Measurements from ENCODE around the gene RUNX2. TPM values are rescaled to one million over a fixed set of nuclear protein-coding genes. Genes with fewer than 3 reads are reported as not detected.

Gene RUNX2
- total RNA-seq, 4 donors from 2014 or later = 1.4 to 40.4 (median 5.1) TPM

- H3K9me3 ChIP-seq = no peaks in the 10 kb centered on the region
- H3K4me3 ChIP-seq = no peak overlapping the region
- DNase-seq = no peak
- H3K27me3 ChIP-seq = no peaks in the 10 kb centered on the region
- no peaks in the 10 kb centered on the region for H3K36me3 ChIP-seq
- no peak for TF ChIP-seq POLR2A (IDR thresholded peaks at IDR 0.05)
- no peak for TF ChIP-seq CTCF (IDR thresholded peaks at IDR 0.05)
- H3K4me1 ChIP-seq = no peaks in the 10 kb centered on the region
- no peak overlapping the region for H3K27ac ChIP-seq
Observed at GRCh38 chr6:45647341-45648261, 319.5 kb downstream of the RUNX2 start.

- TF ChIP-seq POLR2A (IDR thresholded peaks at IDR 0.05) (no peak), CTCF (IDR thresholded peaks at IDR 0.05) (no peak)
Observed at GRCh38 chr6:45648262-45648620, 320.1 kb downstream of the RUNX2 start.

GRCh38 chr6:45650524-45651135 lies 322.5 kb downstream of the RUNX2 start:
- no peaks in the 10 kb centered on the region for H3K36me3 ChIP-seq
- no peak for TF ChIP-seq POLR2A (IDR thresholded peaks at IDR 0.05)
- TF ChIP-seq CTCF (IDR thresholded peaks at IDR 0.05) = no peak
- H3K27ac ChIP-seq = no peak overlapping the region
- no peak for DNase-seq
- H3K4me1 ChIP-seq = no peaks in the 10 kb centered on the region
- no peaks in the 10 kb centered on the region for H3K27me3 ChIP-seq
- H3K4me3 ChIP-seq = no peak overlapping the region
- no peaks in the 10 kb centered on the region for H3K9me3 ChIP-seq

More at GRCh38 chr6:45648262-45648620, 320.1 kb downstream of the RUNX2 start:
- DNase-seq = no peak
- no peaks in the 10 kb centered on the region for H3K27me3 ChIP-seq
- H3K4me3 ChIP-seq = no peak overlapping the region
- no peaks in the 10 kb centered on the region for H3K4me1 ChIP-seq
- H3K9me3 ChIP-seq = no peaks in the 10 kb centered on the region
- H3K27ac ChIP-seq = no peak overlapping the region
- no peaks in the 10 kb centered on the region for H3K36me3 ChIP-seq

- TF ChIP-seq CTCF (IDR thresholded peaks at IDR 0.05) (no peak), POLR2A (IDR thresholded peaks at IDR 0.05) (no peak)
- H3K27ac ChIP-seq = no peak overlapping the region
Observed at GRCh38 chr6:45651301-45651700, 323.2 kb downstream of the RUNX2 start.

GRCh38 chr6:45652416-45652815 lies 324.3 kb downstream of the RUNX2 start:
- no peak for DNase-seq
- H3K27me3 ChIP-seq = no peaks in the 10 kb centered on the region
- H3K4me3 ChIP-seq = no peak overlapping the region
- no peak overlapping the region for H3K27ac ChIP-seq
- H3K4me1 ChIP-seq = no peaks in the 10 kb centered on the region
- H3K36me3 ChIP-seq = no peaks in the 10 kb centered on the region
- H3K9me3 ChIP-seq = no peaks in the 10 kb centered on the region
- no peak for TF ChIP-seq CTCF (IDR thresholded peaks at IDR 0.05)
- no peak for TF ChIP-seq POLR2A (IDR thresholded peaks at IDR 0.05)

More at GRCh38 chr6:45651301-45651700, 323.2 kb downstream of the RUNX2 start:
- Histone ChIP-seq H3K36me3 (no peaks in the 10 kb centered on the region), H3K9me3 (no peaks in the 10 kb centered on the region), H3K4me1 (no peaks in the 10 kb centered on the region), H3K4me3 (no peak overlapping the region), H3K27me3 (no peaks in the 10 kb centered on the region)
- no peak for DNase-seq

Measured in Peyer's patch (tissue), 4 donors.